K562 (cell line): ENCODE data around the gene GLIPR2. TPM values are rescaled to one million over a fixed set of nuclear protein-coding genes. Genes with fewer than 3 reads are reported as not detected.

Experiments
- ATAC-seq: fragments of 200-7000 bp; cut with Tn5 transposase; 3 replicates; pipeline ENCODE4 v1.9.1; 2020; ENCODE audit warnings: moderate library complexity
- BruUV-seq: library from RNA; stranded (reverse); fragments of 400-500 nt; replicated peaks from 2 replicates; lab custom pipeline; 2021; lab: Mats Ljungman, UMichigan
- CTCF ChIA-PET: fragments of 300-600 bp; formaldehyde crosslinking; extraction: SDS; loops from one replicate; lab custom pipeline; 2021; ENCODE audit warnings: low intra/inter-chr PET ratio; lab: Yijun Ruan, JAX
- POLR2A ChIA-PET: fragments of 300-600, 350-650 bp; sonication (Branson Sonifier 250); formaldehyde crosslinking; extraction: SDS; loops from one replicate; lab custom pipeline; 2021; ENCODE audit warnings: antibody characterized with exemption, inconsistent platforms; lab: Yijun Ruan, JAX
- DNase-seq, 4 experiments: peaks; one replicate each; pipeline versions ENCODE4 v3.0.0 to v3.0.0-alpha.2; 2011 to 2018; ENCODE audit warnings: low spot score in 3 of 4, mixed read lengths in 3 of 4; ENCODE audit errors: extremely low read depth in 1 of 4
- FAIRE-seq: peaks from 2 replicates; lab custom pipeline; 2011; peaks lifted over from hg19 to GRCh38; lab: Jason Lieb, UNC
- H2AFZ ChIP-seq: 2 replicates; pipeline ENCODE4 v1.6.0; 2011; ENCODE audit warnings: low read depth, low read length, control low read depth, inconsistent platforms
- H3K27ac ChIP-seq: fragments of 200-600 bp; 3 replicates; pipeline ENCODE4 v1.8.0; 2011; ENCODE audit warnings: low read depth, mild to moderate bottlenecking, control low read depth, inconsistent platforms, low read length, moderate library complexity, mixed read lengths; ENCODE audit errors: extremely low read depth
- H3K27me3 ChIP-seq, 2 experiments: fragments of 300-600 bp in 1 of 2; 2 replicates in 1 of 2; 3 replicates in 1 of 2; pipeline versions ENCODE4 v1.6.0 to v1.8.0; 2011; ENCODE audit warnings: inconsistent platforms in 2 of 2, low read length in 2 of 2, mild to moderate bottlenecking in 1 of 2, mixed read lengths in 1 of 2, moderate library complexity in 1 of 2; ENCODE audit not compliant: control insufficient read depth in 2 of 2, insufficient read depth in 2 of 2
- H3K36me3 ChIP-seq: fragments of 300-600 bp; 3 replicates; pipeline ENCODE4 v1.8.0; 2011; ENCODE audit warnings: mild to moderate bottlenecking, low read length, inconsistent platforms; ENCODE audit not compliant: control insufficient read depth, insufficient read depth
- H3K4me1 ChIP-seq, 2 experiments: fragments of 200-600 bp in 1 of 2; replicated peaks in 1 of 2; 2 replicates in 1 of 2; 3 replicates in 1 of 2; pipeline versions ENCODE4 v1.5.1 to v1.8.0; 2011; ENCODE audit warnings: inconsistent platforms in 2 of 2, low read length in 2 of 2, mild to moderate bottlenecking in 1 of 2, mixed read lengths in 1 of 2, moderate library complexity in 1 of 2; ENCODE audit not compliant: control insufficient read depth in 2 of 2, insufficient read depth in 2 of 2
- H3K4me2 ChIP-seq: 2 replicates; pipeline ENCODE4 v1.6.1; 2011; ENCODE audit warnings: low read length, control low read depth, inconsistent platforms, mixed read lengths; ENCODE audit not compliant: insufficient read depth
- H3K4me3 ChIP-seq: fragments of 200-600 bp; sonication (generic), shearing (Covaris generic); 2 replicates; pipeline ENCODE4 v1.5.1; 2016; ENCODE audit warnings: control low read depth, inconsistent platforms
- H3K79me2 ChIP-seq: fragments of 200-600 bp; 3 replicates; pipeline ENCODE4 v1.8.0; 2011; ENCODE audit warnings: low read length, inconsistent platforms; ENCODE audit not compliant: control insufficient read depth, insufficient read depth
- H3K9ac ChIP-seq, 2 experiments: 2 replicates each; pipeline versions ENCODE4 v1.6.0 to v1.6.1; 2011; ENCODE audit warnings: low read depth in 2 of 2, low read length in 2 of 2, control low read depth in 1 of 2, inconsistent platforms in 1 of 2, mild to moderate bottlenecking in 1 of 2, mixed read lengths in 1 of 2; ENCODE audit not compliant: insufficient read depth in 1 of 2
- H3K9me1 ChIP-seq: one replicate; pipeline ENCODE4 v1.6.0; 2011; ENCODE audit warnings: inconsistent platforms, mild to moderate bottlenecking, low read length, moderate library complexity; ENCODE audit not compliant: control insufficient read depth, insufficient read depth
- H3K9me3 ChIP-seq: replicated peaks from 2 replicates; pipeline ENCODE4 v1.5.1; 2011; ENCODE audit warnings: low read depth, low read length, inconsistent platforms; ENCODE audit not compliant: control insufficient read depth, insufficient read depth
- H4K20me1 ChIP-seq: replicated peaks from 2 replicates; pipeline ENCODE4 v1.6.1; 2011; ENCODE audit warnings: low read length, inconsistent platforms, mixed read lengths; ENCODE audit not compliant: control insufficient read depth, insufficient read depth
- BCL6 ChIP-seq: fragments of 250-450 bp; sonication (Bioruptor Pico); IDR thresholded peaks from 2 replicates; pipeline ENCODE4 v1.4.0; 2020
- CEBPG ChIP-seq, 3 experiments: fragments of 200-800 bp in 1 of 3; sonication (Bioruptor generic) in 1 of 3; sonication (generic) in 1 of 3; formaldehyde crosslinking in 1 of 3; IDR thresholded peaks in 2 of 3; conservative IDR thresholded peaks in 1 of 3; 2 replicates each; pipeline versions ENCODE4 v1.6.1 to v1.8.0; 2016 to 2022; ENCODE audit warnings: missing compliant biosample characterization in 2 of 3, missing genetic modification characterization in 2 of 3, mild to moderate bottlenecking in 1 of 3, missing genetic modification reagents in 1 of 3
- DIDO1 ChIP-seq: fragments of 450-650 bp; IDR thresholded peaks from 2 replicates; pipeline ENCODE4 v1.6.1; 2016; ENCODE audit warnings: low read depth, missing biosample characterization, missing genetic modification characterization
- EWSR1 ChIP-seq: fragments of 450-650 bp; IDR thresholded peaks from 2 replicates; pipeline ENCODE4 v1.6.1; 2018; ENCODE audit warnings: borderline replicate concordance, mild to moderate bottlenecking, low read depth, moderate library complexity; ENCODE audit not compliant: partially characterized antibody
- GABPB1 ChIP-seq: sonication (generic); formaldehyde crosslinking; IDR thresholded peaks from 2 replicates; pipeline ENCODE4 v1.8.0; 2022; ENCODE audit warnings: mild to moderate bottlenecking, missing genetic modification reagents
- GATAD2B ChIP-seq: fragments of 450-650 bp; IDR thresholded peaks from 2 replicates; pipeline ENCODE4 v1.6.1; 2017; ENCODE audit warnings: mild to moderate bottlenecking, borderline replicate concordance
- HDAC2 ChIP-seq: fragments of 450-650 bp; IDR thresholded peaks from 2 replicates; pipeline ENCODE4 v1.6.1; 2016; ENCODE audit warnings: mild to moderate bottlenecking
- HNRNPH1 ChIP-seq: fragments of 200-400 bp; formaldehyde crosslinking; optimal IDR thresholded peaks from 2 replicates; pipeline ENCODE3; 2017; ENCODE audit warnings: low read depth, mild to moderate bottlenecking, low read length, moderate library complexity
- HSF4 ChIP-seq: fragments of 250-450 bp; sonication (Bioruptor Pico); IDR thresholded peaks from 2 replicates; pipeline ENCODE4 v2.1.2; 2022; ENCODE audit warnings: mild to moderate bottlenecking, moderate library complexity, borderline replicate concordance
- LARP7 ChIP-seq: fragments of 450-650 bp; IDR thresholded peaks from 2 replicates; pipeline ENCODE4 v1.6.1; 2016
- MYNN ChIP-seq, 2 experiments: sonication (generic); formaldehyde crosslinking in 1 of 2; IDR thresholded peaks; 2 replicates each; pipeline versions ENCODE4 v1.5.0 to v1.6.1; 2016 to 2020; ENCODE audit warnings: antibody characterized with exemption in 1 of 2, missing genetic modification reagents in 1 of 2
- PHF8 ChIP-seq: fragments of 200-600 bp; sonication (generic); IDR thresholded peaks from 2 replicates; pipeline ENCODE4 v1.6.1; 2012; ENCODE audit warnings: mixed run types, mild to moderate bottlenecking, inconsistent platforms, low read length, moderate library complexity, borderline replicate concordance
- PML ChIP-seq: IDR thresholded peaks from 2 replicates; pipeline ENCODE4 v1.6.1; 2012; ENCODE audit warnings: low read length, inconsistent platforms
- RBFOX2 ChIP-seq: fragments of 200-400 bp; formaldehyde crosslinking; IDR thresholded peaks from 2 replicates; pipeline ENCODE4 v1.6.1; 2017; ENCODE audit warnings: low read depth, mild to moderate bottlenecking, low read length, moderate library complexity
- SP1 ChIP-seq: sonication (generic); formaldehyde crosslinking; IDR thresholded peaks from 2 replicates; pipeline ENCODE4 v1.8.1; 2022; ENCODE audit warnings: mild to moderate bottlenecking, missing genetic modification reagents
- ZEB2 ChIP-seq: fragments of 450-650 bp; IDR thresholded peaks from 2 replicates; pipeline ENCODE4 v1.6.1; 2016
- ZNF507 ChIP-seq: conservative IDR thresholded peaks from 2 replicates; pipeline ENCODE4 v1.6.1; 2017; ENCODE audit warnings: missing genetic modification characterization, missing compliant biosample characterization
- ZNF778 ChIP-seq: fragments of 450-650 bp; formaldehyde crosslinking; IDR thresholded peaks from 2 replicates; pipeline ENCODE4 v1.4.0; 2020; ENCODE audit warnings: mild to moderate bottlenecking, moderate library complexity
- WGBS: fragments of 100-300 bp; shearing (Covaris generic); methylation state at CpG from one replicate; pipeline ENCODE4 v1.1.6; 2016; ENCODE audit warnings: low coverage, mixed read lengths; ENCODE audit not compliant: insufficient coverage; ENCODE audit errors: missing lambda C conversion rate; 5-methylcytosine and 5-hydroxymethylcytosine counted together
- in situ Hi-C: fragments of 300-500 bp; cut with MboI; formaldehyde crosslinking; loops from 4 replicates; pipeline ENCODE4 v1.15.0; 2018; ENCODE audit warnings: inconsistent platforms, mixed read lengths
- intact Hi-C: fragments of 100-400 bp; cut with micrococcal nuclease; formaldehyde crosslinking; loops from 2 replicates; pipeline ENCODE4 v1.14.2; 2022
- polyA plus RNA-seq, 8 experiments: library from polyadenylated mRNA; depleted of rRNA in 4 of 8; stranded (reverse) in 5 of 8; unstranded in 3 of 8; fragments of >200 nt; fragmentation: Nextera tagmentation in 2 of 8; fragmentation: Illumina TruSeq in 1 of 8; extraction: Ambion mirVana in 2 of 8; extraction: Trizol in 1 of 8; gene quantifications; 2 replicates each; pipeline versions ENCODE4 v1.2.1 to v1.2.3, GENCODE V29; 2011 to 2014; ENCODE audit warnings: inconsistent platforms in 1 of 8, missing spikeins in 1 of 8
- total RNA-seq, 7 experiments: library from RNA; depleted of rRNA in 6 of 7; stranded (reverse); fragments of >200 nt in 6 of 7; fragmentation: Illumina TruSeq in 2 of 7; extraction: Trizol in 2 of 7; gene quantifications; 2 replicates each; pipeline versions ENCODE4 v1.2.1 to v1.2.3, GENCODE V29; 2011 to 2021; ENCODE audit warnings: low replicate concordance in 1 of 7
- TF ChIP-seq, protein P1 (sequence below), 2 experiments: fragments of 450-650 bp in 1 of 2; IDR thresholded peaks; 2 replicates each; pipeline ENCODE4 v1.6.1; 2011 to 2017; ENCODE audit warnings: low read depth in 2 of 2, antibody characterized with exemption in 1 of 2, borderline replicate concordance in 1 of 2, low read length in 1 of 2, mild to moderate bottlenecking in 1 of 2, mixed read lengths in 1 of 2; ENCODE audit not compliant: control insufficient read depth in 1 of 2
- TF ChIP-seq, protein P2 (sequence below): fragments of 250-450 bp; sonication (Bioruptor Pico); IDR thresholded peaks from 2 replicates; pipeline ENCODE4 v1.8.0; 2021; ENCODE audit warnings: mild to moderate bottlenecking, moderate library complexity

The GLIPR2 gene
- total and polyA plus RNA-seq, 9 of the 15 experiments (the other 6 are each of a cell fraction or from before 2014, with no cell fraction given): 1.4 to 8.8 (median 2.9) TPM

DNA sequence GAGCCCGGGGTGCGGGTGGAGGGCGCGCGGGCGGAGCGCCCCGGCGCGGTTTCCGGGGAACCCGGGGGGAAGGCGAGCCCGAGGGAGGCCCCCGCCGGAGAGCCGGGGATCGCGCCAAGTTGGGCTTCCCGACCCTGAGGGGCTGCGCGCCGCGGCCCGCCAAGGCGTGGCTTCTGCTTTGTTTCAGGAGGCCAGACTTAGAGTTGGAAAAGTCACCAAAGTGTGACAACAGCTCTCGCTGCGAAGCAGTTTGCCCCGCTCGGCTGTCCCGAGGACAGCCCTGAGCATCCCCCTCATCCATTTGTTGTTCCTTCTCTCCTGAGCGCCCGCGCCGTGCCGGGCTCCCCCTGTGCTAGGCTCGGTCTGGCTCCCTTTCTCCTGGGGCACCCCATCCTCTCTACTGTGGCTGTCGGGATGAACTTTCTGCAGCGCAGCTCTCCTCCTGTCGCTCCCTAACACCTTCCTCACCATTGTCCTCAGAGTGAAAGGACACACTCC lies 410 bp downstream of the GLIPR2 start:
- intact Hi-C loops: no loop called here
- TF ChIP-seq HDAC2: no peak
- TF ChIP-seq GABPB1 (CRISPR knock-in tag): no peak
- TF ChIP-seq, protein P1, sequence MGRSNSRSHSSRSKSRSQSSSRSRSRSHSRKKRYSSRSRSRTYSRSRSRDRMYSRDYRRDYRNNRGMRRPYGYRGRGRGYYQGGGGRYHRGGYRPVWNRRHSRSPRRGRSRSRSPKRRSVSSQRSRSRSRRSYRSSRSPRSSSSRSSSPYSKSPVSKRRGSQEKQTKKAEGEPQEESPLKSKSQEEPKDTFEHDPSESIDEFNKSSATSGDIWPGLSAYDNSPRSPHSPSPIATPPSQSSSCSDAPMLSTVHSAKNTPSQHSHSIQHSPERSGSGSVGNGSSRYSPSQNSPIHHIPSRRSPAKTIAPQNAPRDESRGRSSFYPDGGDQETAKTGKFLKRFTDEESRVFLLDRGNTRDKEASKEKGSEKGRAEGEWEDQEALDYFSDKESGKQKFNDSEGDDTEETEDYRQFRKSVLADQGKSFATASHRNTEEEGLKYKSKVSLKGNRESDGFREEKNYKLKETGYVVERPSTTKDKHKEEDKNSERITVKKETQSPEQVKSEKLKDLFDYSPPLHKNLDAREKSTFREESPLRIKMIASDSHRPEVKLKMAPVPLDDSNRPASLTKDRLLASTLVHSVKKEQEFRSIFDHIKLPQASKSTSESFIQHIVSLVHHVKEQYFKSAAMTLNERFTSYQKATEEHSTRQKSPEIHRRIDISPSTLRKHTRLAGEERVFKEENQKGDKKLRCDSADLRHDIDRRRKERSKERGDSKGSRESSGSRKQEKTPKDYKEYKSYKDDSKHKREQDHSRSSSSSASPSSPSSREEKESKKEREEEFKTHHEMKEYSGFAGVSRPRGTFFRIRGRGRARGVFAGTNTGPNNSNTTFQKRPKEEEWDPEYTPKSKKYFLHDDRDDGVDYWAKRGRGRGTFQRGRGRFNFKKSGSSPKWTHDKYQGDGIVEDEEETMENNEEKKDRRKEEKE (IDR thresholded peaks at IDR 0.05; ENCODE audit: borderline replicate concordance in 1 of 2, control insufficient read depth in 1 of 2, low read depth in 2 of 2, low read length in 1 of 2): no peak
- TF ChIP-seq GATAD2B: no peak
- no peak for TF ChIP-seq ZEB2
- no peak for TF ChIP-seq EWSR1
- TF ChIP-seq ZNF778 (CRISPR knock-in tag): no peak
- no peak for TF ChIP-seq CEBPG (CRISPR knock-in tag; IDR thresholded peaks at IDR 0.05)
- TF ChIP-seq CEBPG (tag; conservative IDR thresholded peaks at IDR 0.05 in 1 of 2, IDR thresholded peaks at IDR 0.05 in 1 of 2): no peak
- TF ChIP-seq HNRNPH1: no peak
- peak; percentile 60 for TF ChIP-seq RBFOX2
- TF ChIP-seq BCL6 (CRISPR knock-in tag): no peak
- TF ChIP-seq PHF8: no peak
- no peak for TF ChIP-seq MYNN (IDR thresholded peaks at IDR 0.05)
- TF ChIP-seq MYNN (CRISPR knock-in tag; IDR thresholded peaks at IDR 0.05): no peak
- TF ChIP-seq SP1 (CRISPR knock-in tag): no peak
- no peak for TF ChIP-seq DIDO1 (tag)
- TF ChIP-seq LARP7: no peak
- TF ChIP-seq, protein P2, sequence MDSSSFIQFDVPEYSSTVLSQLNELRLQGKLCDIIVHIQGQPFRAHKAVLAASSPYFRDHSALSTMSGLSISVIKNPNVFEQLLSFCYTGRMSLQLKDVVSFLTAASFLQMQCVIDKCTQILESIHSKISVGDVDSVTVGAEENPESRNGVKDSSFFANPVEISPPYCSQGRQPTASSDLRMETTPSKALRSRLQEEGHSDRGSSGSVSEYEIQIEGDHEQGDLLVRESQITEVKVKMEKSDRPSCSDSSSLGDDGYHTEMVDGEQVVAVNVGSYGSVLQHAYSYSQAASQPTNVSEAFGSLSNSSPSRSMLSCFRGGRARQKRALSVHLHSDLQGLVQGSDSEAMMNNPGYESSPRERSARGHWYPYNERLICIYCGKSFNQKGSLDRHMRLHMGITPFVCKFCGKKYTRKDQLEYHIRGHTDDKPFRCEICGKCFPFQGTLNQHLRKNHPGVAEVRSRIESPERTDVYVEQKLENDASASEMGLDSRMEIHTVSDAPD (CRISPR knock-in tag): no peak
- TF ChIP-seq HSF4 (CRISPR knock-in tag): no peak
- TF ChIP-seq PML: no peak
- TF ChIP-seq ZNF507: no peak

More for the DNA sequence above, 410 bp downstream of the GLIPR2 start:
- H3K9ac ChIP-seq: peak overlapping the region; percentile 61 to 89
- DNase-seq (no peak), ATAC-seq (peak; percentile 41), FAIRE-seq (no peak)
- H2AFZ ChIP-seq: peak overlapping the region; percentile 84
- POLR2A ChIA-PET: interaction anchor here (0.6 to 1.8 kb wide), 3 partner anchors 13 to 417 kb away, joined by 3 to 5 read pairs (median 3); no protein-coding TSS in a partner anchor
- TSS peak; percentile 37 for BruUV-seq
- H4K20me1 ChIP-seq: no peaks in the 10 kb centered on the region; the same call in 1 of the 2 replicates
- no peaks in the 10 kb centered on the region for H3K9me1 ChIP-seq
- peaks cover 9 to 36% of the 10 kb centered on the region in 2 experiments; a peak in 4 of 5 replicates for H3K4me1 ChIP-seq
- H3K27me3 ChIP-seq: no peaks in the 10 kb centered on the region
- no peaks in the 10 kb centered on the region for H3K36me3 ChIP-seq
- H3K27ac ChIP-seq: no peak overlapping the region; the same call in 2 of the 3 replicates
- 0% methylated on average over 3 of the region's 40 CpGs for WGBS
- H3K4me3 ChIP-seq: peak overlapping the region; percentile 55
- no peaks in the 10 kb centered on the region for H3K9me3 ChIP-seq
- CTCF ChIA-PET: no interaction called here
- in situ Hi-C loops: no loop called here
- peak overlapping the region; percentile 57 for H3K4me2 ChIP-seq
- H3K79me2 ChIP-seq: peaks cover 4% of the 10 kb centered on the region; the same call in 1 of the 3 replicates
